ENCODE measurements around the gene BPHL. TPM values are rescaled to one million over a fixed set of nuclear protein-coding genes. Genes with fewer than 3 reads are reported as not detected.

Gene BPHL
- total RNA-seq, 1 experiment from 2014 or later = 31.3 TPM

GRCh38 chr6:3075772-3076113, 42.8 kb upstream of the BPHL start:
- peaks cover 13 to 37% of the 10 kb centered on the region in 2 experiments for H3K36me3 ChIP-seq (ENCODE audit: control insufficient read depth in 1 of 2, insufficient read depth in 2 of 2, low read length in 2 of 2)
- DNase-seq (ENCODE audit: low read depth, low spot score) = no peak
- H4K20me1 ChIP-seq (ENCODE audit: insufficient read depth) = no peaks in the 10 kb centered on the region
- ChIA-PET POLR2A (no interaction called here), CTCF (no interaction called here), RAD21 (ENCODE audit: low non-redundant PET in 1 of 2, low total read pairs in 2 of 2, uncharacterized antibody in 2 of 2, unreplicated experiment in 2 of 2) (no interaction called here)
- BruUV-seq (replicated peaks) = no TSS peak
- no peak for ATAC-seq
- H3K9ac ChIP-seq (ENCODE audit: low read length) = no peak overlapping the region
- TF ChIP-seq ATF3 (IDR thresholded peaks at IDR 0.05) = no peak
- TF ChIP-seq ELF1 (IDR thresholded peaks at IDR 0.05; ENCODE audit: borderline replicate concordance, low read depth) = no peak
- TF ChIP-seq POLR2A (IDR thresholded peaks at IDR 0.05; ENCODE audit: borderline replicate concordance, extremely low read depth, insufficient read depth, insufficient read length) = no peak
- TF ChIP-seq YY1 (IDR thresholded peaks at IDR 0.05; ENCODE audit: extremely low read depth, insufficient replicate concordance, low read depth, low read length) = no peak
- TF ChIP-seq TCF7L2 (IDR thresholded peaks at IDR 0.05; ENCODE audit: borderline replicate concordance, extremely low read depth, insufficient read depth, insufficient read length) = no peak
- no peak for TF ChIP-seq EGR1 (IDR thresholded peaks at IDR 0.05; ENCODE audit: low read depth)
- TF ChIP-seq EZH2 (IDR thresholded peaks at IDR 0.05) = no peak
- no peak for TF ChIP-seq MAX (IDR thresholded peaks at IDR 0.05)
- no peak for TF ChIP-seq CTCF (IDR thresholded peaks at IDR 0.05 in 2 of 3, conservative IDR thresholded peaks at IDR 0.05 in 1 of 3; ENCODE audit: borderline replicate concordance in 1 of 3, insufficient read depth in 1 of 3, low read depth in 2 of 3, low read length in 2 of 3)
- no peak for TF ChIP-seq SIN3A (IDR thresholded peaks at IDR 0.05; ENCODE audit: low read depth)
- TF ChIP-seq SRF (IDR thresholded peaks at IDR 0.05; ENCODE audit: low read depth) = no peak
- TF ChIP-seq ZNF274 (IDR thresholded peaks at IDR 0.05; ENCODE audit: low read depth, low read length) = no peak
- TF ChIP-seq JUND (IDR thresholded peaks at IDR 0.05) = no peak
- no peak overlapping the region for H3K4me3 ChIP-seq (replicated peaks in 1 of 2; ENCODE audit: low read depth in 1 of 2, low read length in 2 of 2)
- H3K27me3 ChIP-seq (ENCODE audit: insufficient read depth, low read length) = no peaks in the 10 kb centered on the region
- no peaks in the 10 kb centered on the region for H3K4me1 ChIP-seq (ENCODE audit: control insufficient read depth in 1 of 2, insufficient read depth in 2 of 2, low read length in 2 of 2)
- peaks cover 65% of the 10 kb centered on the region for H3K79me2 ChIP-seq (ENCODE audit: insufficient read depth, low read length)
- H3K27ac ChIP-seq (ENCODE audit: low read depth, low read length) = no peak overlapping the region
- H2AFZ ChIP-seq (ENCODE audit: low read depth, low read length, poor library complexity, severe bottlenecking) = no peak overlapping the region
- H3K9me3 ChIP-seq (ENCODE audit: control insufficient read depth in 1 of 2, insufficient read depth in 1 of 2, low read depth in 1 of 2, low read length in 2 of 2) = no peaks in the 10 kb centered on the region
- intact Hi-C loops (cut with micrococcal nuclease) = no loop called here
- H3K9me2 ChIP-seq (ENCODE audit: insufficient read depth) = no peaks in the 10 kb centered on the region
- H3K4me2 ChIP-seq (ENCODE audit: low read length) = no peak overlapping the region

Data from HCT116 (cell line).